ENCODE measurements around the gene FGF9. TPM values are rescaled to one million over a fixed set of nuclear protein-coding genes. Genes with fewer than 3 reads are reported as not detected.

FGF9 gene
- total RNA-seq, 1 donor from 2014 or later: 1.5 TPM

DNA sequence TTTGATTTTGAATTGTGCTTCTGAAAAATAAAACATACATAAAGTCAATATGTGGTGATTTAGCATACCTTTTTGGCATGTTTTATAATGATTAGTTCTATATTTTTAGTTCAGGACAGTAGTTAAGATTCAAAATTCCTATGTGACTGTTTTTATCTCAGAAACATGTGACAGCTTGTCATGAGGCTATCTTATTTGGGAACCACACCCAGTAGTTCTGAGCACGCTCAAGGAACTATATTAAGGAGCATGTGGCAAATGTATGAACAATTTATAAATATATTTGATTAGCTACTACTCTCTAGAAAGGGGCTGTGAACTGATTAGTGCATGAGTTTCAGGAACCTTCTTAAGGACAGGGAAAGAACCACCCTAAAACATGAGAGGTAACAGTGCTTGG is 38.8 kb downstream of the FGF9 start:
- no peak for DNase-seq (ENCODE audit: low spot score)

DNA sequence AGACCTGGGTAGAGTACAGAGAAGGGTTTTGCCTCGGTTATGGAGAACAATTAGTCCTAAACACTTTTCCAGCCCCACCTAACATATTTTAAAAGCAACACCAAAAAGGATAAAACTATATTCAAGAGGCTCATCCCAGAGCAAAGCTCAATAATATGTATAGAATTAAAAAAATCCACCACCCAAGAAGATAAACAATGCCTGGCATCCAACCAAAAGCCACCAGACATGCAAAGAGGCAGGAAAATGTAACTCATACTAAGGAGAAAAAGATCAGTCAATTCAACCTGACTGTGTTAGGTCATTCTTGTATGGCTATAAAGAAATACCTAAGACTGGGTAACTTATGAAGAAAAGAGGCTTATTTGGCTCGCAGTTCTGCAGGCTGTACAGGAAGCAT is 39.3 kb downstream of the FGF9 start:
- DNase-seq (ENCODE audit: low spot score): no peak

DNA sequence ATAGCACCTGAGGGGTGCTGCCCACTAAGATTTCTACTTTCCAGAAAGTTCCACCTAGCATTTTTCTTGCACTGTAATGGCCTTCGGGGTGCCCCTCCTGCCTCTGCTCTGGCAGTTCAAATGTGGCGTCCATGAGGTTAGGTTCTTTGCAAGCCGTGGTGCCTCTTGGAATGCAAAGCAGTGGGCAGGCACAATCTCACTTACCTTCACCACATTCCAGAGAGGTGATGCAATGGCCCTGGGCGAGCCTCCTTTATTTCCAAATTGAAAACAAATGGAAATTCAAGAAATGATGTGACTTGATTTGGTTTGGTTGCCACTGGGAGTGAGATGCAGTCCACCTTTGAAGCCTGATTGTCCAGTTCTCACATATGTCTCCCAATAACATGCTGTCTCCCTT is 46.9 kb downstream of the FGF9 start:
- no peak for DNase-seq (ENCODE audit: low spot score)

DNA sequence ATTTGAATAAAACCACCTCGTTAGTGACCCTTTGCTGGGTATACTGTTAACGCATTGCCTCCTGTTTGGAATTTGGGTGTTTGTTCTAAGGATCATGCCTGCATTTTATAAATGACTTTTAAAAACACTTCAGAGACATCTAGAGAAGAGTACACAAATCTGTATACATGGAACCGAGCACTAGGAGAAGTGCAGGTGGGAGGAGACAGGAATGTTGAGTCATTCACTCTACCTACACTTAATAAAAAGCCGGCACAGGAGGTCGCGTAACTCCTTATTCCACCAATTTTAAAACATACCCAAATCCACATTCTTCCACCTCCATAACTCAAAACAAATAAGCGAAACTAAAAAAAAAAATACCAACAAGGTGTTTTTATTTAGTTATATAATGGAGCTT is 48.6 kb downstream of the FGF9 start:
- no peak for DNase-seq (ENCODE audit: low spot score)

DNA sequence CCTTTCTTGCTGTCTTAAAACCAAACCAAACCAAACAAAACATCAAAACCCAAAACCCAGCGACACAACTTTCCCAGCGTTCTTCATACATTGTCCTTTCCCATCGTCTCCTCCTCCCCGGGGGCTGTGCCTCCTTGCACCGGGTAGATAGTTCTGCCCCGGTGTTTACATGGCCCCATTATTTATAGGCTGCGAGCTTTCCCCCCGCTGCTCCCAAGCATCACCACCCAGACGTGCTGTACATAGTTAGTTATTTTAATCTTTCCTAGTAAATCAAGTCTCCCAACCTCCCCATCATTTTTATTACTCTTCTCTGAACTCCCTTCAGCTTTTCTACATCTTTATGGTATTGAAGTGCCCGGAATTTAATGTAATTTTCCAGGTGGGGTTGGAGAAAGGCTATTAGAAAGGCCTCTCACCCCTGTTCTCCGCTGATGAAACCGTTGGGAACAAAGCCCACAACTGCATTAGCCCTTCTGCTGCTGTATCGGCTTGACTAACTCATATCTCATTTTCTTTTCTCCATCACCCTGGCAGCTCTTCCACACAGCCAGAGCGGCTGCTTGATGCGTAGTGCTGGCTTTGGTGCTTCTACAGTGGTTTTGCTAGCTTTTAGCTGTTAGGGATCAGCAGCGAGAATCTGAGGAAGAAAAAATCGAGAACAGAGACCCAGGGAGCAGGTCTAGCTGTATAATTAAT is 53.1 kb downstream of the FGF9 start:
- DNase-seq (ENCODE audit: low spot score): no peak

DNA sequence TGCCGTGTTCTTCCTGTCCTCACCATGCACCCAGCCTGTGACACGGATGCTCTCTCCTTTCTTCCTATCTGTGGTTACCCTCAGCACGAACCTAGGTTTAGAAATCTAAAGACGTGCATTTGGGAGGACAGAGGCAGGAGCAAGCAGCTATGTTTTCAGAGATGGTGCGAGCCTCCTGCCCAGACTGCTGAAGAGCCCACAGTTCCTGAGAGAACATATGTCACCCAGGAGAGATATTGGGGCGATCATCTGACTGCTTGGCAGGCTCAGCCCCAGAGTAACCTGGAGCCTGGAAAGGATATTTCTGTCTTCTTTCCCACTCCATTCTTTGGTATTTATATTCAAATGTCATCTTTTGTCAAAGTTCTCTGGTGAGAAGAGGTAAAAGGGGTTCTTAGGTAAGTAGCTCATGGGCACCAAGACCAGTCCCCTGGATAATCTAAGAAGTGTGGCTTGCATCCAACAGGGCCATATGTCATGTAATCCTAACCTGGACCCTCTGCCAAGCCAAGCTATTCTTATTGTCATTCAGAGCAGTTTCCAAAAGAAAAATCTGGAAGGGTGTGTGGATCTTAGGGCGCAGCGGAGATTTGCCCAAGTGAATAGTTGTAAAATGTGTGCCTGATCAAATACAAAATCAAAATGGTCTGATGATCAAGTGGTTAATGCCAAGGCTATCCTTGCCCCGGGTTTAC is 59.5 kb downstream of the FGF9 start:
- no peak for DNase-seq (ENCODE audit: low spot score)

DNA sequence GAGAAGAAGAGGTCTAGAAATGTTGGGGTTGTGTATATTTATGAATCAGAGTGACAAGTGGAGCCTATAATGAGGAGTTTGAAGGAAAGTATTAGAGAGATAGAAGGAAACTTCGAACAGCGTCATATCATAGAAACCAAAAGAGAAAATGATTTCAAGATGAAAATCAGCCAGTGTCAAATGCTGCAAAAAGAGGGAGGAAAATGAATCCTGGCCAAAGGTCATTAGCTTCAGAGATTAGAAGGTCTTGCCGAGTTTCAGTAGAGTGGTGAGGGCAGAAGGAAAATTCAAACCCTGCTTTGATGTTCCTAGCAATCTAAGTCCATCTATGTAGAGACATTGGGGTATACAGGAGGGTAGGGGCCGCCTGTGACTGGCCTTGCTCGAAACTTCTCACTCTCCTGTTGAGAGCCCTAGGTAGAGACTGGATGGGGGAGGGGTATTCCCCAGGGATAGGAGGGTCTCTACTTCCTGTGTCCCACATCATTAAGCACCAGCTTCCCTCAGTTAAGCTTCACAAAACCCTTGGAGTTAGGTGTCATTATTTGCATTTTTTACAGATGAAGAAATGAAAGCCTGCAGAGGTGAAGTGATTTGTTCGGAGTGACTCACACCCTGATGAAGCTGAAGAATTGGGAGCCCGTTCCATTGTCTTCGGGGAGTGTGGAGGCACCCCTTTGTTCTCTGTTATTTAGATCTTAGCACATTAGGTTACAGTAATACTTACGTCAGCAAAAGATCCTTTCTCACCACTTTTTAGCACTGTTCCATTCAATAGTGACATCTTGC is 62.8 kb downstream of the FGF9 start:
- DNase-seq (ENCODE audit: low spot score): no peak

DNA sequence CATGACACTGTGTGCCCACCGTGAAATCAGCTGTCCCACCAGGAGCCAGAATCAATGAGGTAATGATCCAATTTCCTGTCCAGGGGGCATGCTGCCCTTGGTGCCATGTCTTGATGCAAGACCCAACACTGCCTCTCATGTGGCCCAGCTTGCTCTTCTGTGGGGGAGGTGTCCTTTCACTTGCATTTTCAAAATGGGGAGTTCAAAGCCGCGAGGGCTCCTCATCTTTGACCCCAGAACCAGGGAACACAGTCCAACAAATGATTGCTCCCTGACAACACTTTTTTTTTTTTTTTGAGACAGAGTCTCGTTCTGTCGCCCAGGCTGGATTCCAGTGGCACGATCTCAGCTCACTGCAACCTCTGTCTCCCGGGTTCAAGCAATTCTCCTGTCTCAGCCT is 64.1 kb downstream of the FGF9 start:
- DNase-seq (ENCODE audit: low spot score): peak; percentile 5

DNA sequence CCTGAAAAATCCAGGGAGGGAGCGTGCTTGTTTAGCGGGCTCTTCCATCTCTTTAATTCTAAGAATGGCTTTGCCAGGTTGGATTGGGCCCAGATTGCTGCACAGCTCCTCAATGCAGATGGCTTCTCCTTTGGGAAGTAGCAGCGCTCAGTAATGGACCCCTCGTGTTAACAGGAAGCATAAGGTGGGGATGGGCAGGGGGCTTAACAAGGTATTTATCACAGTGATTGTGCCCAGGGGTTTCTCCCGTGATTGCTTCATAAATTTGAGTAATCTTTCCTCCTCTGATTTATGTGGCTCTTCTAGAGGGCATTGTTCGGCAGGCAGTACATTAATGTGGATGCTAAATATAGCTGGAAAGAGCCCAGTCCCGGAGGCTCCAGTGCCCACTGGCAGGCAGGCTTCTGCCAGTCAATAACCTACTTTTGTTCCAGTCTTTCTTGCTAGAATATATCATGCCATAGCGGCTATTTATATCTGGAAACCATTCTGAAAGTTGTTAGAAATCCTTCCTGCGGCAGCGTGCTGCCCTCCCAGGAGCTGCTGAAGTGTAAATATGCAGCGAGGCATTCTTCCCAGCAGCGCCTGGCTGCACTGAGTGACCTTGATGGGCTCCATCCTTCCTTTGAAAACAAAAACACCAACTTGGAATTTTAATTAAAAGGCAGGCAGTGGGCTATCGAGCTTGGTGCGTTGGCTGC is 65.0 kb downstream of the FGF9 start:
- peak; percentile 38 for DNase-seq (ENCODE audit: low spot score)

DNA sequence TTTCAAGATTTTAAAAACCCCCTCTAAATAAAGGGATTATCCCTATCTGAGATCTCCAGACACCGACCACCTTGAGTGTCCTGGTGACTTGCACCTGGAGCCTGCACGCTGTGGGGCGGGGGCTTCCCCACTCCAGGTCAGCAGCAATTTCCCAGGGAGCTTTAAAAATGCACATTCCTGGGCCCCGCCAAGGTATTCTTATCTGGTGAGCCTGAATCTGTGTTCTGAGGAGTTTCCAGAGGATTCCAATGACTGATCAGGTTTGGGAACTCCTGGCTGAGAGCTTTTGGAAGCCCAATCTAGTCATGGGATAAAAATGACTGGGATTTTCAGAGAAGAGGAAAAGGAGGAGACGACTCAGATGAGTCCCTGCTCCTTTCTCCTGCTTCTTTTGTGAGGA is 66.1 kb downstream of the FGF9 start:
- DNase-seq (ENCODE audit: low spot score): peak; percentile 1

DNA sequence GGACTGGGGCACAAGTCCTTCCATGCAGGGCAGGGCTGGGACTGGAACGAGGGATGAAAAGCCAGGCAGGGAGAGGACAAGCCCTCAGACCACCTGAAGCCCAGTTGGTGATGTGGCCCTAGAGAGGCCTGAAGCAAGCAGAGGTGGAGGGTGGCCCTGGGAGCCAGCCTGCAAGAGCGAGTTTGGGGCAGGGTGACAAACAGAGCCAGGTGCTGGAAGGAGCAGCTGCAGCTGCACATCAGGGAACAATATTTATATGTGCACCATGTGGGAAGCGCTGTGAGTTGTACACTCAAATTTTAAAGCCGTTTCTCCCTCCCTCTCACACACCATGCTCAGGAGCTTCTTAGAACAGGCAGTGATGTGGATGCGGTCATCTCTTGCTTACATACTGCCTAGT is 67.8 kb downstream of the FGF9 start:
- peak; percentile 28 for DNase-seq (ENCODE audit: low spot score)

DNA sequence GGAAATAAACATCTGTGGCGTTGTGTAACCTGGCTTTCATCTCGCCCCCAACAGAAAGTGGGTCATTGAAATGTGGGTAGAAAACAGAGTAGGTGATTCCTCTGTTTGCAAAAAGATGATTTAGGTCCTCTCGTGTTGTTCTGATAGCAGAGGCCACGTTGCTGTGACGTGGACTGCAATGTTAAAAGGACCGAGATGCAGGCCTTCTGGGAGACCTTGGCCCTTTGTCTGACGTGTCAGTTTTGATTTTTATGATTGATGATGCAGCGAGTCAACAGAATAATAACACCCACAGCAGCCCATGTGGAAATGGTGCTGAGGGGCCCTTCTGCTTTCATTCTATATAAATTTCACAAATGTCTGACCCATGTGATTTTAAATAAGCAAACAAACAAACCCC is 68.9 kb downstream of the FGF9 start:
- DNase-seq (ENCODE audit: low spot score): peak; percentile 19

DNA sequence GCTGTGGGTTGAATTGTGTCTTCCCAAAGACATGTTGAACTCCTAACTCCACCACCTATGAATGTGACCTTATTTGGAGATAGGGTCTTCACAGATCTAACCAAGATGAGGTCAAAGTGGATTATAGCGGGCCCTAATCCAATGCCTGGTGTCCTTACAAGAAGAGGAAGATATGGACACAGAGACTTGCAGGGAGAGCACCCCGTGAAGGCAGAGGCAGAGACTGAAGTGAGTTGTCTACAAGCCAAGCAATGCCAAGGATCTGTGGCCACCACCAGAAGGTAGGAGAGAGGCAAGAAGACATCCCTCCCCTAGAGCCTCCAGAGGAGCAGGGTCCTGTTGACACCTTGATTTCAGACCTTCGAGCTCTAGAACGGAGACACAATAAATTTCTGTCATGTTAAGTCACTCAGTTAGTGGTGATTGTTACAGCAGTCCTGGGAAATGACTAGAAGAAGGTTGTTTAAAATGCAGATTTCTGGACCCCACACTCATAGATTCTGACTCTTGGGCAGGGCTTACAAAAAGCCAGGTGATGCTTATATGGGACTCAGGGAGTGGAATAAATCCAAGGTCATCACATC is 70.6 kb downstream of the FGF9 start:
- peak; percentile 1 for DNase-seq (ENCODE audit: low spot score)

DNA sequence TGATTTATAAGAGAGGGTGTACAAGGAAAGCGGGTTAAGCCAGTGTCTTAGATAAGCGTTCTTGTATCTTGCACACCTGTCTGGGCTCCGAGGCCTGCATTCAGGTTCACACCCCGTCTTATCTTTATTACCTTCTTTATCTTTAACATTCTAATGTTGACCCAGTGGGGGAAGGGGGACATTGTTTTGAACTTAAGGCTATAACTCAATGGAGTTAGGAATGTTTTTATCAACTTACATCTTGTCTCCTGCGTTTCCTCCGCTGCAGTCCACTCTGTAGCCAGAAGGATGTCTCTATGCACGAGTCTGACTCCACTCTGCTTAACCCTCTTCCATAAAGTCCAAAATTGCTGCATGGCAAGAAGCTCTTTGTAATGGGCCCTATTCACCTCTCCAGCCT is 71.2 kb downstream of the FGF9 start:
- DNase-seq (ENCODE audit: low spot score): peak; percentile 0

DNA sequence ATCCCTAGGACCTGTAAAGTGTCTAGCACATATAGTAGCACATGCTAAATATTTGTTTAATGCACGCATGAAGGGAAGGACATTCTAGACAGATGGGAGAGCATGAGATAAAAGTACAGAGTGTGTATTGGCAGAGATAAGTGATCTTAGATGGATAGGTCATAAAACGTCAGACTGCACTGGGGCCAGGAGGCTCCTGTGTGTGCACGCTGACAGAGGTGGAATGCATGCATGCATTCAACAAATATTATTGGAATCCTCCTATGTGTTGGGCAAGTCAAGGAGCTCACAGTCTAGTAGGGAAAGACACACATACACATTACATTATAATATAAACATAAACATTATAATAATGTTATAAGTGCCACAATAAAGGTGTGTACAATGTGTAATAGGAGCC is 73.3 kb downstream of the FGF9 start:
- no peak for DNase-seq (ENCODE audit: low spot score)

DNA sequence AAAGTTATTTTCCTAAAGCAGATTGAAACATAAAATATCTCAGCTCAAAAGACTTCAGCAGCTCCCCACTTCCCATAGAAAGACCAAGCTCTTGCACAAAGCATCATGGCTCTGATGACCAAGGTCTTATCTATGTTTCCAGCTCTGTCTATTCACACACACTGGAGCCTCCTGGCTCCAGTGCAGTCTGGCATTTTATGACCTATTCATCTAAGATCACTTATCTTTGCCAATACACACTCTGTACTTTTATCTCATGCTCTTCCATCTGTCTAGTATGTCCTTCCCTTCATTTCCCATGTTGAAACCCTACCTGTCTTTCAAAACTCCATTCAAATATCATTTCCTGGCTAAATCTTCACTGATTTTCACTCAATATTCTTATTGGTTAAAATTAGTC is 74.4 kb downstream of the FGF9 start:
- no peak for DNase-seq (ENCODE audit: low spot score)

DNA sequence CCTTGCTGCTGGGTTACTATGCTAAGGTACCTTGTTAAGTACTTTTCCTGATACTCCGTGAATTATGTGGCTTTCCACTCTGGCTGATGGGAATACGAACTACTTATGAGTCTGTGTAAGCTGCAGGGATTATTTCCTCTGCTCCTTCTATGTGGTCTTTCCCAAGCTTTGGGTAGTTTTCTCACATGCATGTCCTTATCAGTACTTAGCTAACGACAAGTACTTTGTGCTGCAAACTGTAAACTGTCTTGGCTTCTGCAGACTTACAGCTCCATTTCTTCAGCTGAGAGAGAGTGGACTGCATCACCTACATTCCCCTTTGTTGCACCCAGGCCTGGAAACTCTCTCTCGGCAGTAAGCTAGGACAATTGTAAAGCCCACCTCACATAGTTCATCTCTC is 76.6 kb downstream of the FGF9 start:
- no peak for DNase-seq (ENCODE audit: low spot score)

DNA sequence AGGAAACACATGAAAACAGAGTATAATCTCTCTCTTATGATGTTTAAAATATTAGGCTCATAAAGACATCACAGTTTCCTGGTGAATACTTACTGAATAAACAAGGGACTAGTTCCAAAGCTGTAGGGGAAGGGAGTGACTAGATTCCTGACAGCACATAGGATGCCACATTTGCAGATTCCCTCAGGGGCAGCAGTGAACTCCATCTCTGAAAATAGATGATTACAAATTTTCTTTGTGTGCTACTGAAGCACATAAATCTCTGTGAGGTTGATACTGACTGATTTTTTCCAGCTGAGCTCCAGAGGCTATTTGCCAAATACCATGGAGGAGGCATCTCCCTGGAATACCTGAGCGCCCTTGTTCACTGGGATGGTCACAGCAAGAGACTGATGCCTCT is 77.3 kb downstream of the FGF9 start:
- no peak for DNase-seq (ENCODE audit: low spot score)

DNA sequence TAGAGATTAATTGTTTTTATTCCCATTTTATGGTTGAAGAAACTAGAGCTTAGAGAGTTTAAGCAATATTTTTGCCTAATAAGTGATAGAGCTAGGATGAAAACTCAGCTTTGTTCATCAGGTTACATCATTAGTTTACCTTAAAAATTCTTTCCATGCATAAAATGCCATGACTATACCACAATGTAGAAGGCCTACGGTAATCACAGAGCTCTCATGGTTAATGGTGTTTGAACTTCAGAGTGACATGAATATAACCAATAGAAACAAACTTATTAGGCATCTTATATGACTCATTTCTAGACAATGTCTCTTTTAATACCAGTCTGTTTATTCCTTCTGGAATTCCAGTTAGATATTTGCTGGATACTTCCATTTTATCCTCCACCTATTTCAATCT is 78.5 kb downstream of the FGF9 start:
- DNase-seq (ENCODE audit: low spot score): no peak

DNA sequence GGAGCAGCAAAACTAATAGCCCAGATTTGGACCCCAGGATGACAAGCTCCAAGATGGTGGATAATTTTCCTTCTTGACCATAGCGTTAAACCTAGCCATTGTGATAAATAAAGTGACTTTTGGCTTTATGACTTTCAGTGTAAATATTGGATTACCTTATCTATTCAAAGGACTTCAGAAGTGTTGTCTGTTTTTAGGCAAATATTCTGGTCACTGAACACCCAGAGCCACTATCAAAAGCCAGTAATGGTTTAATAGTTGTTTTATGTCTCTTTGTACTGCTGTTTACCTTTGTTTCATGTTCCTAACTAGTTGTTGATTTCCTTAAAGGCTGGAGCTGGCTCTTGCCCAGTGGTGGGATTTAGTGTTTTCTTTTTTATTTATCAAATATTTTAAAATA is 81.6 kb downstream of the FGF9 start:
- DNase-seq (ENCODE audit: low spot score): no peak

DNA sequence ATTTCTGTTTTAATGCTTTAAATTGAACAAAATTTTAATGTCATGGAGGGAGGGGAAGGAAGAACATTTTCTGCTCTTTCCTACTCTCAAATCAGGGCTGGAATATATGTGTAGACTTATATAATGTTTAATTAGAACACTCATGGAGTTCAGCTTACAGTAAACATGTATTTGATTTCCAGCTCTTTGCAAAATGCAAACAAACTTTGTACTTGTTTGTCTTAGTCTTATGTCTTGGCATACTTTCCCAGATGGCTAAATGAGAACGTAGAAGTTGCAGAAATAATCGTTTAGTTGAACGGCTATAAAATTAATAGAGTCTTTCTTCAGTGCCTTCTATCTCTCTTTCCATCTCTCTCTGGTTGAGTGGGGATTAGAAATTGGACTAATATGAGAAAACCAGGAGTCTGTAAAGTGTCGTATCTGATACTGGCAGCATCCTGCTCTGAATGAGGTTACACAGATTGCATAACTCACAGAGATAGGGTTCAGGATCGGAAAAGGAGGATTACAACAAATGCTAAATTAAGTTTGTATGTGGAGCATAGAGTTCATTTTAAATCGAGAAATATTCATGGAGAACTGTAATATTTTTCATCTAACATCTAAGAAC is 82.3 kb downstream of the FGF9 start:
- no peak for DNase-seq (ENCODE audit: low spot score)
